Lower lobe of right lung (tissue), 2 donors: ENCODE data around the gene TLL1. TPM values are rescaled to one million over a fixed set of nuclear protein-coding genes. Genes with fewer than 3 reads are reported as not detected.

Source experiments
- ATAC-seq, 2 donors: fragments of 200-7000 bp; cut with Tn5 transposase; one replicate each; pipeline ENCODE4 v1.9.1; 2020 to 2022; ENCODE audit warnings: mild to moderate bottlenecking in 2 of 2, moderate library complexity in 2 of 2
- DNase-seq: peaks from one replicate; pipeline ENCODE4 v3.0.0-alpha.2; 2020
- H3K27ac ChIP-seq: fragments of 200-600 bp; one replicate; pipeline ENCODE4 v1.8.0; 2022
- H3K27me3 ChIP-seq: fragments of 200-600 bp; one replicate; pipeline ENCODE4 v1.8.0; 2022; ENCODE audit warnings: low read depth
- H3K36me3 ChIP-seq: fragments of 200-600 bp; one replicate; pipeline ENCODE4 v1.8.0; 2022; ENCODE audit warnings: mild to moderate bottlenecking
- H3K4me1 ChIP-seq: fragments of 200-600 bp; one replicate; pipeline ENCODE4 v1.8.0; 2022
- H3K4me3 ChIP-seq: fragments of 200-600 bp; one replicate; pipeline ENCODE4 v1.8.0; 2022; ENCODE audit warnings: mild to moderate bottlenecking
- H3K9me3 ChIP-seq: fragments of 200-600 bp; one replicate; pipeline ENCODE4 v1.8.0; 2022
- CTCF ChIP-seq: fragments of 200-600 bp; IDR thresholded peaks from one replicate; pipeline ENCODE4 v1.8.0; 2022; ENCODE audit warnings: antibody characterized with exemption, mild to moderate bottlenecking
- intact Hi-C: fragments of 100-400 bp; cut with DNase I; formaldehyde crosslinking; loops from one replicate; pipeline ENCODE4 v1.11.0; 2022
- total RNA-seq: library from RNA; stranded (reverse); fragmentation: NEBNext Ultra II Directional; extraction: Animal tissue kit (Norgen Biotek cat#: 25700); gene quantifications from one replicate; pipeline ENCODE4 v1.2.1, GENCODE V29; 2021
- donor health status: DM: no; HTN: yes; CAD: no; lungs with severe emphysema.

Gene TLL1
- total RNA-seq, 1 donor from 2014 or later = 4.7 TPM

GRCh38 chr4:165986956-165987698 is 114.1 kb downstream of the TLL1 start:
- H3K4me3 ChIP-seq = no peak overlapping the region
- DNase-seq = no peak
- H3K27ac ChIP-seq = no peak overlapping the region
- H3K9me3 ChIP-seq = no peaks in the 10 kb centered on the region
- intact Hi-C loops = no loop called here
- H3K4me1 ChIP-seq = no peaks in the 10 kb centered on the region
- no peak for TF ChIP-seq CTCF
- H3K36me3 ChIP-seq = no peaks in the 10 kb centered on the region
- H3K27me3 ChIP-seq = no peaks in the 10 kb centered on the region
- ATAC-seq = no peak

GRCh38 chr4:165991325-165992180 is 118.5 kb downstream of the TLL1 start:
- Histone ChIP-seq H3K9me3 (no peaks in the 10 kb centered on the region), H3K4me1 (no peaks in the 10 kb centered on the region), H3K27ac (no peak overlapping the region), H3K27me3 (no peaks in the 10 kb centered on the region), H3K4me3 (no peak overlapping the region), H3K36me3 (no peaks in the 10 kb centered on the region)
- DNase-seq = no peak
- intact Hi-C loops = no loop called here
- TF ChIP-seq CTCF = no peak
- ATAC-seq = no peak

GRCh38 chr4:165992283-165992682 is 119.2 kb downstream of the TLL1 start:
- intact Hi-C loops = no loop called here
- ATAC-seq = no peak
- no peak for DNase-seq
- Histone ChIP-seq H3K27ac (no peak overlapping the region), H3K9me3 (no peaks in the 10 kb centered on the region), H3K36me3 (no peaks in the 10 kb centered on the region), H3K27me3 (no peaks in the 10 kb centered on the region), H3K4me3 (no peak overlapping the region), H3K4me1 (no peaks in the 10 kb centered on the region)
- no peak for TF ChIP-seq CTCF

- H3K27me3 ChIP-seq = no peaks in the 10 kb centered on the region
- H3K9me3 ChIP-seq = no peaks in the 10 kb centered on the region
- no peaks in the 10 kb centered on the region for H3K36me3 ChIP-seq
- intact Hi-C loops = no loop called here
- ATAC-seq (no peak), DNase-seq (no peak)
- no peak overlapping the region for H3K4me3 ChIP-seq
- H3K4me1 ChIP-seq = no peaks in the 10 kb centered on the region
- no peak overlapping the region for H3K27ac ChIP-seq
- no peak for TF ChIP-seq CTCF
Observed at GRCh38 chr4:165994701-165995100, 121.7 kb downstream of the TLL1 start.

GRCh38 chr4:166003811-166004210 is 130.8 kb downstream of the TLL1 start:
- intact Hi-C loops = no loop called here
- Histone ChIP-seq H3K9me3 (no peaks in the 10 kb centered on the region), H3K27ac (no peak overlapping the region), H3K4me3 (no peak overlapping the region), H3K27me3 (no peaks in the 10 kb centered on the region), H3K4me1 (no peaks in the 10 kb centered on the region), H3K36me3 (no peaks in the 10 kb centered on the region)
- ATAC-seq (no peak), DNase-seq (no peak)
- TF ChIP-seq CTCF = no peak
